Astrocyte (in vitro differentiated cells and primary cell): ENCODE results near the gene ADCY2.

Experiments used
- CTCF ChIP-seq: IDR thresholded peaks from 2 replicates; pipeline ENCODE4 v1.5.1; 2011; ENCODE audit warnings: low read depth, mild to moderate bottlenecking, inconsistent platforms, low read length, moderate library complexity; ENCODE audit not compliant: insufficient read depth
- EZH2 ChIP-seq: IDR thresholded peaks from 2 replicates; pipeline ENCODE4 v1.6.1; 2012; ENCODE audit warnings: mild to moderate bottlenecking, low read length, inconsistent platforms; ENCODE audit not compliant: insufficient read depth

GRCh38 chr5:7539571-7539970 is 143.6 kb downstream of the ADCY2 start:
- TF ChIP-seq CTCF = no peak
- TF ChIP-seq EZH2 = no peak
